ENCODE data around the gene DPYSL5. TPM values are rescaled to one million over a fixed set of nuclear protein-coding genes. Genes with fewer than 3 reads are reported as not detected.
"Not testable (repeated sequence)": the region's sequence is repeated elsewhere in the genome, so short reads cannot be mapped to it uniquely, and the experiment has no call there.

Gene DPYSL5
- total RNA-seq, 2 experiments from 2014 or later: not detected

DNA sequence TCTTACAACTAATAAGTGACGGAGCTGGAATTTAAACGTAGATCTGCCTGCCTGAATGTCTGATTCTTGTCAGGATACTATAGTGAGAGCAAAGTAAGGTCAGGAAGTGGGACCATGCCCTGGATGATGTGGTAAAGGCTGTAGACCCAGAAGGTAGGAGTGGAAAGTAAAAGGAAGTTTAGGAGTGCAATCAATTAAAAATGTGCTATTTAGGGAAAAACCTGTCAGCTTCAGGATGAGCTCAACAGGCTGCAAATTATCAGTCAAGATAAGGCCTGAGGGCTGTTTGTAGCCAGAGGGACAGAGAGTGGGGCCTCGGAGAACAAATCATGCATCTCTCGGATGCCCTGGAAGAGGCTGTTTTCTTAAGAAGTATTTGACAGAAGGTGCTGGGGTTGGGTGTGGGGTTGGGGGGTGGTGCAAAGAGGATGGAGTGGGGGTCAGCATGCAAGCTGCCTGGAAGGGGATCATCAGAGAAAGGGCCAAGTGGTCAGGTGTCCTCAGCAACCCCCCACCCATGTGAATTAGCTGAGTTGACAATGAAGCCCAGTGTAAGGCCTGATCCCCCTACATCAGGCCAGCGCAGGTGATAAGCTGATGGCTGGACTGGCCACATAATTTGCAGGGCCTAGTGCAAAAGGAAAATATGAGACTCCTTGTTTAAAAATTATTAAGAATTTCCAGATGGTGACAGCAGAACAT is 69.4 kb downstream of the DPYSL5 start:
- Mint-ChIP-seq H3K4me1 (no peaks in the 10 kb centered on the region), H3K27me3 (peaks cover 22% of the 10 kb centered on the region), H3K27ac (no peak overlapping the region), H3K4me3 (no peak overlapping the region), H3K9me3 (ENCODE audit: low read depth) (no peaks in the 10 kb centered on the region), H3K36me3 (no peaks in the 10 kb centered on the region)
- CTCF ChIA-PET: interaction anchor here (0.6 to 2.7 kb wide), 4 partner anchors 64 to 182 kb away, joined by 3 to 8 read pairs (median 5); no protein-coding TSS in a partner anchor
- no peak for DNase-seq
- no peak for ATAC-seq

DNA sequence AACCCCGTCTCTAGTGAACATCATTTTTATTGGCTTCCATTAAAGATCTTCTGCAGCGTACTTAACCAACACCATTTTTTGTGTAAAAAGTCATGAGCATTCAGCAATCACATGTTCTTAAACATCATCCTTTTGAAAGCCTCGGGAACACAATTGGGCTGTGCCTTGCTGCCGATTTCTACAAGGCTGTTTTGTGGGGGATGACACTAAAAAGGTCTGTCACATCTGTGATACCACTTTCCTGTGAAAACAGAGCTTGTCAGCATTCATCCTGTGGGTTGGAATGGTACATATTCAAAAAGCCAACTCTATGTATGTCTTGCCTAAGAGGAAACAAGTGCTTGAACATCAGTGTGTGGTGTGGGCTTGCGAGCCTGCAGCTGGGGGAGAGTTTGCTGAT is 73.4 kb downstream of the DPYSL5 start:
- CTCF ChIA-PET: interaction anchor here (0.9 to 2.6 kb wide), 3 partner anchors 21 to 73 kb away, joined by 3 to 45 read pairs (median 9); partner anchors contain the start of gene DPYSL5
- H3K9me3 Mint-ChIP-seq (ENCODE audit: low read depth): no peaks in the 10 kb centered on the region
- H3K27ac Mint-ChIP-seq: no peak overlapping the region
- H3K4me1 Mint-ChIP-seq: peaks cover 2% of the 10 kb centered on the region
- DNase-seq: peak; percentile 15
- ATAC-seq: no peak
- H3K27me3 Mint-ChIP-seq: peaks cover 25% of the 10 kb centered on the region
- no peaks in the 10 kb centered on the region for H3K36me3 Mint-ChIP-seq
- no peak overlapping the region for H3K4me3 Mint-ChIP-seq

DNA sequence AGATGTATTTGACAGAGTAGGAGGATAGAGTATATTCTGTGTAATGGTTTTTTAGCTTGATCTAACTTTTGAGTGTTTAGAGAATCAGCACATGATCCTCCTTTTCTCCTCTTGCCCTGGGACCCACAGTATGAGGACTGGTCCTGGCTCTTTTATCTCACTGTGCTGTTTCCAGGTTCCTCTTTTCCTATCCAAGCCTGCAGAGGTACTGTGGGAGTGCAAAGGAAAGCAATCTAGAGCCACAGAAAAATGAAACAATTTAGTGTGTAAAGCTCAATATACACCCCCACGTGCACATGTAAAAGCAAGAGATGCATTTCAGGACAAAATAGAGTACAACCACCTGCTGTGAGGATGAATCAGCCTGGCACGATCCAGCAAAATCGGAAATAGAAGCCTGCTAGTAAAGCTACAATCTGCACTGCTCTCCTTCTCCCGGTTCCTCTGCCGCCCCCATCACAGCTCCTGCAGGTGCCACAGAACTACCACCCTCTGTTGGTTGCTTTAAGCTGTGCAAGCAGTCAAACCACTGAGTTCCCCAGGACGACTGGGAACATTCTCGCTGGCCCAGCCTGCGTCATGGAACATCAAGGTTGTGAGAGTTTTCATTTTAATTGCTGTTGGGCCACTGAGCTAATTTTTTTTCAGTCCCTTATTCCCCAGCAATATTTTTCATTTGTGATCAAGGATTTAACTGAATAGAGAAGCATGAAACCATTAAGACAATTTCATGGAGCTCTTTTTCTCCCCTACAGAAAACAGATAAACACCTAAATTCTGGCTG is 74.7 kb downstream of the DPYSL5 start:
- Mint-ChIP-seq H3K4me3 (no peak overlapping the region), H3K27ac (no peak overlapping the region), H3K9me3 (ENCODE audit: low read depth) (no peaks in the 10 kb centered on the region), H3K27me3 (peaks cover 25% of the 10 kb centered on the region), H3K36me3 (no peaks in the 10 kb centered on the region), H3K4me1 (peaks cover 2% of the 10 kb centered on the region)
- CTCF ChIA-PET: interaction anchor here (0.9 to 2.6 kb wide), 17 partner anchors 10 to 317 kb away, joined by 3 to 45 read pairs (median 4); partner anchors contain the start of gene DPYSL5
- DNase-seq: peak; percentile 52
- ATAC-seq: peak; percentile 76

DNA sequence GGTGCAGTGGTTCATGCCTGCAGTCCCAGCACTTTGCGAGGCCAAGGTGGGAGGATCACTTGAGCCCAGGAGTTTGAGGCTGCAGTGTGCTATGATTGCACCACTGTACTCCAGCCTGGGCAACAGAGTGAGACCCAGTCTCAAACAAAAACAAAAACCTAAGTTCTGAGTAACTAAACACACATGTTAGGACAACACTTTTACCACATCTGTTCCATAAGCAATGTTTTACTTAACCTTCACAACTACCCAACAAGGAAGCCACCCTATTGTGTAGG is 75.2 kb downstream of the DPYSL5 start:
- H3K36me3 Mint-ChIP-seq; H3K4me3 Mint-ChIP-seq; DNase-seq; H3K9me3 Mint-ChIP-seq (ENCODE audit: low read depth); ATAC-seq; H3K27ac Mint-ChIP-seq; H3K4me1 Mint-ChIP-seq: not testable (repeated sequence)
- peaks cover 25% of the 10 kb centered on the region for H3K27me3 Mint-ChIP-seq
- CTCF ChIA-PET: interaction anchor here (0.9 to 2.6 kb wide), 14 partner anchors 9 to 94 kb away, joined by 3 to 45 read pairs (median 4); partner anchors contain the start of gene DPYSL5

GRCh38 chr2:26924731-26925099 is 76.8 kb downstream of the DPYSL5 start:
- Mint-ChIP-seq H3K4me3 (no peak overlapping the region), H3K36me3 (no peaks in the 10 kb centered on the region), H3K9me3 (ENCODE audit: low read depth) (no peaks in the 10 kb centered on the region), H3K27me3 (peaks cover 25% of the 10 kb centered on the region), H3K4me1 (peaks cover 2% of the 10 kb centered on the region), H3K27ac (no peak overlapping the region)
- ATAC-seq (no peak), DNase-seq (no peak)
- CTCF ChIA-PET: no interaction called here

DNA sequence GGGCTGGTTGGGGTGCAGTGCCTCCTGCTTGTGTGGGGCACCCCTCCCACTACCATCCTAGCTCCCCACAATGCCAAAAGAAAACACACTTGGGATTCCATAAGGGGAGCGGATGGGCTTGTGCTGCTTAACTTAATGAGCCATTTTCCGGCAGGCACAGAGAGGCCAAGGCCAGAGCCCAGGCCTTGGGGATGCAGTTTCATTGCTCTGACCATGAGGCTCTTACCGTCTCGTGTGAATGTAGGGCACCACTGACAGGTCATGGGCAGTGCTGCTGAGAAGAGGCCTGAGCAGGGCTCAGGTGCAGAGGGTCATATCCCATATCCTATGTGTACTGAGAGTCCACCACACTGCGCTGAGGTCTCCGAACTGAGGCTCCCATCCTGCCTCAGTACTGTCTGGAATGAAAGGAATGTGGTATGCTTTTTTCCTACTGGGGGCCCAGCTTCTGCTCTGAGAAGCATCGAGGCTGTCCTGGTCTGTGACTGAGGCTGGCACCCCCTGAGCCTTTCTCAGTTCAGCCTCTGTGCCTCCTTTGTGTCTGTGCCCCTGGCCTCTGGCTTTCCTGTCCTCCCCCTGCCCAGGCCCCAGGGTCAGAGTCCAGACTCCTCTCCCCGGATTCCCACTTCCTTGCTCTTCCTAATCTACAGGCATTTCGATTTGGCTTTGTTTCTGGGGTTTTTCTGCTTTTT is 77.3 kb downstream of the DPYSL5 start:
- H3K27ac Mint-ChIP-seq: no peak overlapping the region
- CTCF ChIA-PET: interaction anchor here (1.9 kb wide), 1 partner anchor 79 kb away, joined by 6 read pairs; no protein-coding TSS in a partner anchor
- H3K4me1 Mint-ChIP-seq: peaks cover 2% of the 10 kb centered on the region
- H3K27me3 Mint-ChIP-seq: peaks cover 25% of the 10 kb centered on the region
- ATAC-seq (no peak), DNase-seq (no peak)
- H3K4me3 Mint-ChIP-seq: no peak overlapping the region
- H3K9me3 Mint-ChIP-seq (ENCODE audit: low read depth): no peaks in the 10 kb centered on the region
- no peaks in the 10 kb centered on the region for H3K36me3 Mint-ChIP-seq

- ATAC-seq (no peak), DNase-seq (no peak)
- CTCF ChIA-PET: interaction anchor here (1.9 kb wide), 1 partner anchor 81 kb away, joined by 6 read pairs; no protein-coding TSS in a partner anchor
- H3K4me3 Mint-ChIP-seq: no peak overlapping the region
- no peak overlapping the region for H3K27ac Mint-ChIP-seq
- H3K9me3 Mint-ChIP-seq (ENCODE audit: low read depth): no peaks in the 10 kb centered on the region
- peaks cover 12% of the 10 kb centered on the region for H3K27me3 Mint-ChIP-seq
- no peaks in the 10 kb centered on the region for H3K36me3 Mint-ChIP-seq
- H3K4me1 Mint-ChIP-seq: peaks cover 2% of the 10 kb centered on the region
Measured at GRCh38 chr2:26927221-26927620, 79.3 kb downstream of the DPYSL5 start.

- H3K9me3 Mint-ChIP-seq (ENCODE audit: low read depth): no peaks in the 10 kb centered on the region
- no peak overlapping the region for H3K4me3 Mint-ChIP-seq
- no peak for ATAC-seq
Measured at GRCh38 chr2:26932974-26933373, 85.0 kb downstream of the DPYSL5 start.

DNA sequence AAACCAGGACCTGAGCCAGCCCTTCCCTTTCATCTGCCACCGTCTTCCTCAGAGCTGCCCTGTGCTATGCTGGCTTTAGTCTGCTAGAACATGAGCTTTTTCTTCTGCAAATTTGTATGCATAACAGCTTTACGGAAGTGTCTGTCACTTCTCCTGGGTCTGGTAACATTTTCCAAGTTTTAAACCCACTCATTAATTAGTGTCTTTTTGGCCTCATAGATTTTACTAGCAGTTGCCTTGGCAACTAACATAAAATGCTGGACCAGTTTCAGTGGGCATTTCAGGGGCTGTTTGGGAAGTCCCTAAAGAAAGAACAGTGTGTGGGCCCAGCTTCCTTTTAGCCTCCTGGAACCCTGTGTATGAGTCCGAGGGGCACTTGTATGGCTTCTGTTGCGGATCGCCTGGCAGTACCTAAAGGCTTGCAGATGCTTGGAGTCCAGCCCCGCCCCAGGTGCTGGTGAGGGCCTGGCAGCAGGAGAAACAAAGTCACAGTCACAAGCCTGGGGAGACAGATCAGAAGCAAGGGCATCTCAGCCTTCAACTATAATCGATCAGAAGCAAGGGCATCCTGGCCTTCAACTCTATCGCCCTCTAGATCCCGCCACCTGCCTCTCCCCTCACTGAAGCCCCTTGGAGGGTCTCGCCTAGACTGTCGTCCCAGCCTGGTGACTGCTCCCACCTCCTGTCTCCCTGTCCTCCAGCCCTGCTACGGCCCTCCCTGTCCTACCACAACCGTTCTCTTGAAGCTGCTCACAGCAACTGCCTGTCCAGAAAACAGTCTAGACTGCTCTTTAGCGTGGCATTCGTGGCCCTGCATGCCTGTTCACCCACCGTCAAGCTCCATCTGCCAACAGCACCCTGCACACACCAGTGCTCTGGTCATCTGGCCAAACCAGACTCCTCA is 85.8 kb downstream of the DPYSL5 start:
- H3K27me3 Mint-ChIP-seq: peaks cover 3% of the 10 kb centered on the region
- no peaks in the 10 kb centered on the region for H3K9me3 Mint-ChIP-seq (ENCODE audit: low read depth)

More at GRCh38 chr2:26932974-26933373, 85.0 kb downstream of the DPYSL5 start:
- CTCF ChIA-PET: interaction anchor here (1.3 to 2.3 kb wide), 2 partner anchors 10 to 87 kb away, joined by 3 to 8 read pairs; no protein-coding TSS in a partner anchor
- no peak overlapping the region for H3K27ac Mint-ChIP-seq
- DNase-seq: no peak
- peaks cover 3% of the 10 kb centered on the region for H3K27me3 Mint-ChIP-seq
- H3K36me3 Mint-ChIP-seq: no peaks in the 10 kb centered on the region
- no peaks in the 10 kb centered on the region for H3K4me1 Mint-ChIP-seq

DNA sequence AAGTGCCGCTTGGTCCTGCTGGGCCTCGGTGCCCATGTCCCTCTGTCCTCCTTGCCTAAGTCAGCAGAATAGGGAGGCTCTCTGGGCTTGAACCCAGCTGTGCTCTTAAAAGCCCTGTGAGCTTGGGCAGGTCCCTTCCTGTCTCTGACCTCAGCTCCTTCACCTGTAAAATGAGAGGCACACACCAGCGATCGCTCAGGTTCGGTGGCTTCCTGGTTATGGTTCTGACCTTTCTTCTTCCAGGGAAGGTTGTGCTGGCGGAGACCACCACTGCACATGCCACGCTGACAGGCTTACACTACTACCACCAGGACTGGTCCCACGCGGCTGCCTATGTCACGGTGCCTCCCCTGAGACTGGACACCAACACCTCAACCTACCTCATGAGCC is 86.4 kb downstream of the DPYSL5 start:
- CTCF ChIA-PET: interaction anchor here (1.0 kb wide), 1 partner anchor 25 kb away, joined by 3 read pairs; no protein-coding TSS in a partner anchor
- DNase-seq: peak; percentile 31
- no peak for ATAC-seq
- Mint-ChIP-seq H3K27ac (no peak overlapping the region), H3K27me3 (peaks cover 3% of the 10 kb centered on the region), H3K4me3 (no peak overlapping the region), H3K4me1 (no peaks in the 10 kb centered on the region), H3K9me3 (ENCODE audit: low read depth) (no peaks in the 10 kb centered on the region), H3K36me3 (no peaks in the 10 kb centered on the region)

More for the DNA sequence above, 85.8 kb downstream of the DPYSL5 start:
- ATAC-seq: no peak
- Mint-ChIP-seq H3K36me3 (no peaks in the 10 kb centered on the region), H3K27ac (no peak overlapping the region), H3K4me1 (no peaks in the 10 kb centered on the region), H3K4me3 (no peak overlapping the region)
- CTCF ChIA-PET: interaction anchor here (1.0 to 2.3 kb wide), 2 partner anchors 24 to 87 kb away, joined by 3 to 8 read pairs; no protein-coding TSS in a partner anchor
- peak; percentile 33 for DNase-seq

DNA sequence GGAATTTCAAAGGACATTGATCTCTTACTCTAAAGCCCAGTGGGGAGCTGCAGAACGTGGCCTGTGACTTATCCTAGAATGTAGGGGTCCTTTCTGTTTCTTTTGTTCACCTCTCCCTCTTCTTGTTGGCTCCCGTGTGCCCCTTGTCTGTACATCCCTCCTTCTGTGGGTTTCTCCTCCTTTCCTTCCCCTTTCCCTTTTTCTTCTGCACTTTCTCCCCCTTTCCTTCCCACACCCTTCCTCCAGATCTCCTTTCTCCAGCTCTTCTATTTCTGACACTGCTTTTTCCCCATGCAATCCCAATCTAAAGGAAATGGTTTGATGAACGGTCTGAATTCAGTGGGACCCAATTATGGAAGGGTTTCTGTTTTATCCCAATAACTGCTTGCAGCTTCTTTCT is 87.1 kb downstream of the DPYSL5 start:
- DNase-seq (peak; percentile 11), ATAC-seq (no peak)
- Mint-ChIP-seq H3K4me1 (no peaks in the 10 kb centered on the region), H3K9me3 (ENCODE audit: low read depth) (no peaks in the 10 kb centered on the region), H3K27ac (no peak overlapping the region), H3K36me3 (no peaks in the 10 kb centered on the region), H3K27me3 (peaks cover 3% of the 10 kb centered on the region), H3K4me3 (no peak overlapping the region)
- CTCF ChIA-PET: interaction anchor here (1.0 to 1.3 kb wide), 4 partner anchors 13 to 90 kb away, joined by 3 to 5 read pairs (median 4); no protein-coding TSS in a partner anchor

GRCh38 chr2:26936855-26937254 is 88.9 kb downstream of the DPYSL5 start:
- H3K27ac Mint-ChIP-seq: no peak overlapping the region
- CTCF ChIA-PET: interaction anchor here (0.7 to 1.7 kb wide), 5 partner anchors 16 to 269 kb away, joined by 3 to 5 read pairs (median 3); no protein-coding TSS in a partner anchor
- no peaks in the 10 kb centered on the region for H3K36me3 Mint-ChIP-seq
- DNase-seq (no peak), ATAC-seq (no peak)
- peaks cover 3% of the 10 kb centered on the region for H3K27me3 Mint-ChIP-seq
- no peak overlapping the region for H3K4me3 Mint-ChIP-seq
- no peaks in the 10 kb centered on the region for H3K4me1 Mint-ChIP-seq
- no peaks in the 10 kb centered on the region for H3K9me3 Mint-ChIP-seq (ENCODE audit: low read depth)
